ENCODE results near the gene STK11.

Gene STK11

GRCh38 chr19:1259876-1260748 is 54.5 kb downstream of the STK11 start:
- H3K27ac ChIP-seq (ENCODE audit: low read length) = no peak overlapping the region
- H3K36me3 ChIP-seq (ENCODE audit: control insufficient read depth, insufficient read depth, low read length) = peaks cover 17% of the 10 kb centered on the region
- H3K4me3 ChIP-seq (ENCODE audit: low read length) = peak overlapping the region; percentile 4; the same call in 1 of the 2 replicates
- DNase-seq (ENCODE audit: low read depth, low spot score) = no peak
- WGBS (ENCODE audit: insufficient coverage, insufficient read length) = no CpG with 5 or more reads among the region's 33 CpGs
- H3K9me3 ChIP-seq (ENCODE audit: control insufficient read depth, insufficient read depth, low read length) = no peaks in the 10 kb centered on the region
- no peaks in the 10 kb centered on the region for H3K27me3 ChIP-seq (ENCODE audit: control insufficient read depth, insufficient read depth, low read length)
- peaks cover 20% of the 10 kb centered on the region for H3K4me1 ChIP-seq (ENCODE audit: control insufficient read depth, insufficient read depth, low read length)

- no peak for DNase-seq (ENCODE audit: low read depth, low spot score)
- no CpG with 5 or more reads among the region's 83 CpGs for WGBS (ENCODE audit: insufficient coverage, insufficient read length)
- peak overlapping the region; percentile 63; the same call in 1 of the 2 replicates for H3K4me3 ChIP-seq (ENCODE audit: low read length)
- peaks cover 22% of the 10 kb centered on the region for H3K4me1 ChIP-seq (ENCODE audit: control insufficient read depth, insufficient read depth, low read length)
- no peaks in the 10 kb centered on the region for H3K27me3 ChIP-seq (ENCODE audit: control insufficient read depth, insufficient read depth, low read length)
- no peaks in the 10 kb centered on the region for H3K9me3 ChIP-seq (ENCODE audit: control insufficient read depth, insufficient read depth, low read length)
- no peak overlapping the region for H3K27ac ChIP-seq (ENCODE audit: low read length)
- peaks cover 9% of the 10 kb centered on the region for H3K36me3 ChIP-seq (ENCODE audit: control insufficient read depth, insufficient read depth, low read length)
Measured at GRCh38 chr19:1260749-1261537, 55.4 kb downstream of the STK11 start.

- Histone ChIP-seq H3K9me3 (ENCODE audit: control insufficient read depth, insufficient read depth, low read length) (no peaks in the 10 kb centered on the region), H3K4me1 (ENCODE audit: control insufficient read depth, insufficient read depth, low read length) (peaks cover 24% of the 10 kb centered on the region), H3K4me3 (ENCODE audit: low read length) (peak overlapping the region; percentile 63; the same call in 1 of the 2 replicates), H3K27me3 (ENCODE audit: control insufficient read depth, insufficient read depth, low read length) (no peaks in the 10 kb centered on the region), H3K27ac (ENCODE audit: low read length) (no peak overlapping the region), H3K36me3 (ENCODE audit: control insufficient read depth, insufficient read depth, low read length) (peaks cover 6% of the 10 kb centered on the region)
- no peak for DNase-seq (ENCODE audit: low read depth, low spot score)
- no CpG with 5 or more reads among the region's 14 CpGs for WGBS (ENCODE audit: insufficient coverage, insufficient read length)
Measured at GRCh38 chr19:1261538-1261797, 55.9 kb downstream of the STK11 start.

GRCh38 chr19:1261798-1262622 is 56.4 kb downstream of the STK11 start:
- H3K4me1 ChIP-seq (ENCODE audit: control insufficient read depth, insufficient read depth, low read length) = peaks cover 24% of the 10 kb centered on the region
- peaks cover 1% of the 10 kb centered on the region for H3K36me3 ChIP-seq (ENCODE audit: control insufficient read depth, insufficient read depth, low read length)
- peak overlapping the region; percentile 63; the same call in 1 of the 2 replicates for H3K4me3 ChIP-seq (ENCODE audit: low read length)
- H3K27me3 ChIP-seq (ENCODE audit: control insufficient read depth, insufficient read depth, low read length) = no peaks in the 10 kb centered on the region
- no peak overlapping the region for H3K27ac ChIP-seq (ENCODE audit: low read length)
- no peak for DNase-seq (ENCODE audit: low read depth, low spot score)
- H3K9me3 ChIP-seq (ENCODE audit: control insufficient read depth, insufficient read depth, low read length) = no peaks in the 10 kb centered on the region
- WGBS (ENCODE audit: insufficient coverage, insufficient read length) = no CpG with 5 or more reads among the region's 28 CpGs

- no peak for DNase-seq (ENCODE audit: low read depth, low spot score)
- H3K27ac ChIP-seq (ENCODE audit: low read length) = no peak overlapping the region
- no peak overlapping the region; the same call in 1 of the 2 replicates for H3K4me3 ChIP-seq (ENCODE audit: low read length)
- H3K4me1 ChIP-seq (ENCODE audit: control insufficient read depth, insufficient read depth, low read length) = peaks cover 26% of the 10 kb centered on the region
- H3K27me3 ChIP-seq (ENCODE audit: control insufficient read depth, insufficient read depth, low read length) = no peaks in the 10 kb centered on the region
- no peaks in the 10 kb centered on the region for H3K9me3 ChIP-seq (ENCODE audit: control insufficient read depth, insufficient read depth, low read length)
- H3K36me3 ChIP-seq (ENCODE audit: control insufficient read depth, insufficient read depth, low read length) = no peaks in the 10 kb centered on the region
- no CpG with 5 or more reads among the region's 21 CpGs for WGBS (ENCODE audit: insufficient coverage, insufficient read length)
Measured at GRCh38 chr19:1262623-1263123, 57.1 kb downstream of the STK11 start.

- no peaks in the 10 kb centered on the region for H3K27me3 ChIP-seq (ENCODE audit: control insufficient read depth, insufficient read depth, low read length)
- no peak overlapping the region for H3K27ac ChIP-seq (ENCODE audit: low read length)
- no CpG with 5 or more reads among the region's 5 CpGs for WGBS (ENCODE audit: insufficient coverage, insufficient read length)
- H3K9me3 ChIP-seq (ENCODE audit: control insufficient read depth, insufficient read depth, low read length) = no peaks in the 10 kb centered on the region
- no peaks in the 10 kb centered on the region for H3K36me3 ChIP-seq (ENCODE audit: control insufficient read depth, insufficient read depth, low read length)
- H3K4me3 ChIP-seq (ENCODE audit: low read length) = no peak overlapping the region
- peaks cover 26% of the 10 kb centered on the region for H3K4me1 ChIP-seq (ENCODE audit: control insufficient read depth, insufficient read depth, low read length)
- DNase-seq (ENCODE audit: low read depth, low spot score) = no peak
Measured at GRCh38 chr19:1263188-1263587, 57.6 kb downstream of the STK11 start.

- Histone ChIP-seq H3K36me3 (ENCODE audit: control insufficient read depth, insufficient read depth, low read length) (no peaks in the 10 kb centered on the region), H3K27me3 (ENCODE audit: control insufficient read depth, insufficient read depth, low read length) (no peaks in the 10 kb centered on the region), H3K9me3 (ENCODE audit: control insufficient read depth, insufficient read depth, low read length) (no peaks in the 10 kb centered on the region), H3K27ac (ENCODE audit: low read length) (no peak overlapping the region), H3K4me3 (ENCODE audit: low read length) (no peak overlapping the region), H3K4me1 (ENCODE audit: control insufficient read depth, insufficient read depth, low read length) (peaks cover 26% of the 10 kb centered on the region)
- no peak for DNase-seq (ENCODE audit: low read depth, low spot score)
- no CpG with 5 or more reads among the region's 26 CpGs for WGBS (ENCODE audit: insufficient coverage, insufficient read length)
Measured at GRCh38 chr19:1264801-1265614, 59.4 kb downstream of the STK11 start.

- H3K36me3 ChIP-seq (ENCODE audit: control insufficient read depth, insufficient read depth, low read length) = no peaks in the 10 kb centered on the region
- H3K27ac ChIP-seq (ENCODE audit: low read length) = no peak overlapping the region
- H3K4me1 ChIP-seq (ENCODE audit: control insufficient read depth, insufficient read depth, low read length) = peaks cover 22% of the 10 kb centered on the region
- no peaks in the 10 kb centered on the region for H3K9me3 ChIP-seq (ENCODE audit: control insufficient read depth, insufficient read depth, low read length)
- DNase-seq (ENCODE audit: low read depth, low spot score) = no peak
- WGBS (ENCODE audit: insufficient coverage, insufficient read length) = no CpG with 5 or more reads among the region's 28 CpGs
- no peaks in the 10 kb centered on the region for H3K27me3 ChIP-seq (ENCODE audit: control insufficient read depth, insufficient read depth, low read length)
- H3K4me3 ChIP-seq (ENCODE audit: low read length) = peak overlapping the region; percentile 51; the same call in 1 of the 2 replicates
Measured at GRCh38 chr19:1265615-1266128, 60.1 kb downstream of the STK11 start.

- no CpG with 5 or more reads among the region's 84 CpGs for WGBS (ENCODE audit: insufficient coverage, insufficient read length)
- no peak for DNase-seq (ENCODE audit: low read depth, low spot score)
- Histone ChIP-seq H3K27me3 (ENCODE audit: control insufficient read depth, insufficient read depth, low read length) (no peaks in the 10 kb centered on the region), H3K4me1 (ENCODE audit: control insufficient read depth, insufficient read depth, low read length) (peaks cover 22% of the 10 kb centered on the region), H3K4me3 (ENCODE audit: low read length) (peak overlapping the region; percentile 51; the same call in 1 of the 2 replicates), H3K27ac (ENCODE audit: low read length) (no peak overlapping the region), H3K36me3 (ENCODE audit: control insufficient read depth, insufficient read depth, low read length) (peaks cover 6% of the 10 kb centered on the region; the same call in 1 of the 2 replicates), H3K9me3 (ENCODE audit: control insufficient read depth, insufficient read depth, low read length) (no peaks in the 10 kb centered on the region)
Measured at GRCh38 chr19:1266129-1266915, 60.7 kb downstream of the STK11 start.
